Activated T-cell treated with anti-CD3 and anti-CD28 coated beads for 24 hours (primary cell): Measurements from ENCODE around the gene DOK6.
"Not testable (repeated sequence)": the region's sequence is repeated elsewhere in the genome, so short reads cannot be mapped to it uniquely, and the experiment has no call there.

Source experiments
- DNase-seq: peaks from one replicate; pipeline ENCODE4 v3.0.0-alpha.2; 2020; ENCODE audit warnings: low read depth

Gene DOK6

DNA sequence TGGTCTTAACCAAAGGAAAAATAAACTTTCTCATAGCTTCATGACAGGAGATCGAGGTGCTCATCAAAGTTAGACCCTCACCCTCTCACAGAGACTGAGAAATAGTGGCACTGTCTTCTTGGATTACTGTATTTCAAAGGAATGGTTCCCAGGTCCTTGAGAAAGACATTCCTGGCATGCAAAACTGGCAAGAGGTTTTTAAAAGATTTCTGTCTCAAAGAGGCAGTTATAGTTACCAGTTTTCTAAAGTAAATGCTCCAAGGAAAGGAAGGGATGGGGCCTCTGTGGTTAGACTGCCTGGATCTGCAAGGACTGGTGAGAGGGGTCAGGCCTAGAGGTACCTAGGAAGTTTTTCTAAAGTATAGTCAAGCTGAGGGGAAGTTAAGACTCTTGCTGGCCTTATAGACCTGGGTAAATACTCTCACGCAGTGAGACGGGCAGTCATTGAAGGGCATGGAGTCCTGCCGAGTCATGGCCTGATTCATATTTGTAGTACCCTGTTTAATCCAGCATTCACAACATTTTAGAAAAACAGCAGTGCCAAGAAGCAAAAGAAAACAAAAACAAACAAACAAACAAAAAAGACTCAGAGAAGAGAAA, 226.1 kb downstream of the DOK6 start:
- no peak for DNase-seq

DNA sequence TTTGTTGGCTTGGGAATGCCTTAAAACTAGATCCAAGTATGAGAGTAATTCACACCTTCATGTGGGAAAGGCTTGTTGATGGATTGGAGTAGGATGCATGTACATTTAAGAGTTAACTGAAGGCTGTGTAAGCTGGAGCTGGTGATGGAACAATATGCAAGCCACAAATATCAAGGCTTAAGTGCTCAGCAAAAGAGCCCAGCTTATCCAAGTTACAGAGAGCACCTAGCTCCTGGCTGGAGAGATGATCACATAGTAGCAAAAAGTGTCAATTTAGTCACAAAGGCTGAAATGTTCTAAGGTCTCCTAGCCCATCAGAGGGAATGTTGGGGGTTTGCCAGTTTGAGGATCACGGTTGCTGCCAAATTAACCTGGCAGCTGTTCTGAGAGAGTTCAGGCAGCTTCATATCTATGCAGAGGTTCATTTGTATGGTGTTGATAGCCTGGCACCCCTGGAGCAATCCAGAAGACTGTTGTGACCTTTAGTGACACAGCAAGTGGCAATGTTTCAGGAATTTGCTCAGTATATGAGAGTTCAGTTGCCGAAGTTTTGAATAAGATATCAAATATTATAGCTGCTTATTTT, 228.2 kb downstream of the DOK6 start:
- DNase-seq, result no peak

DNA sequence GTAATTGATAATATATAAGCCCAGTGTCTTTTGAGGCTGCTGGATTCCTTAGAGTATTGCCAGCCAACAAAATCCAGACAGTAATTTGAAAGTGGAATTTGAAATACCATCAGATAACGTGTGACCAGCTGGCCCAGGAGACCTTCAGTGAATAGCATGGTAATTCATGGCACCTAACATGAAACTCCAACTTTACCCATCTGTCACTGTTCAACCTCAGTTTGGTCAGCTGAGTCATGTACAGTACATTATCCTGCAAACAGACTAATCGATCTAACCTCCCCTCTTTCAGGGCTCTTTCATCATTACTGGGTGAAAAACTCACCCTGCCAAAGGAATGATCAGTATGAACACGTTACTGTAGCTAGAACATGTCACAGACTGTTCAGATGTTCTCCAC, 230.6 kb downstream of the DOK6 start:
- DNase-seq, result no peak

DNA sequence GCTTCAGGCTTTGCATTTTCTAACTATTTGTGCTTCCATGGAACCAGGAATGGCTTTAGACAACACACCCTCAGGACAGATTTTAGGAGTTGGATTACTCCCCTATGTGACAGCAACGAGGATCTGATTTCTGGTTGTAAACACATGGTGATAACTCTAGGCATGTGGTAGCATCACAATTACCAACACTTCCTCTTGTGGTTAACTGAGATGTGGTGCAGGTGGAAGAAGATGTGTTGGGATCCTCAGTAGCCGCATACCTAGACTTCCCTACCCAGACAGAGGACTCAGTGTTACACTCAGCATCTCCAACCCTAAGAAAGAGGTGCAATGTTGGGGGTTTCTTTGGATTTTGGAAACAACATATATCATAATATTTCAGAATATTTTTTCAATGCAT, 234.8 kb downstream of the DOK6 start:
- DNase-seq, result no peak

DNA sequence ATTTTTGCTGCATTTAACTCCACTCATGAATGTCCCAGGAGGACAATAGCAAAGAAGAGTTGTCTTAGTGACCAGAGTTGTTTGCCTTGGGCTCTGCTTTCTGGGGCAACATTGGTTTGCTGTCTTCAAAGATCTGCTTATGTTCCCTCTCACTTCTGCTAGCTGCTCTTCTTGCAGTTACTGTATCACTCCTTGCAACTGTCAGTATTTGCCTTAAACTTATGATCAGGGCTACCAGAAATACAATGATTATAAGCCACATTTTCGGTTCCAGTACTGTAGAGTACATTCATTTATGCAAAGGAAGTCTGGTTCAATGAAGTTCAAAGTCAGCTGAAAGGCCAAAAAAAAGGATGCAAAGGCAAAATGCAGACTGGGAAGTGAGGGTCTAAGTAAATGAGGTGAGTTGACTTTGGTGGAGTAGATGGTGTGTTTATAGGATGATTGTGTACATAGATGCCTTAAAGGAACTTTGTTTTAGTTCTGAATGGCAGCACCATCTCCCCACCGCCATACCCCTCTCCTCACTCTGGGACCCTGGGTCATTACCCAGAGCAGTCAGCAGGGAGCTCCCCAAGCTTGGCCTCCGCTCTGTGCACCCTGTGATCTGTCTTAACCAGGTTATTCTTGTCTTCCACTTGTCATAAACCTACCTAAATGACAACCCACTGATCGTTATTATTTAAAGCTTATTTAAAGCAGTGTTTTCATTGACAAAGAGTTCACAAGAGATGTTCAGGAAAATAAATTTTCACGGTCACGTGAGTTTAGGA, 236.0 kb downstream of the DOK6 start:
- DNase-seq, result no peak

DNA sequence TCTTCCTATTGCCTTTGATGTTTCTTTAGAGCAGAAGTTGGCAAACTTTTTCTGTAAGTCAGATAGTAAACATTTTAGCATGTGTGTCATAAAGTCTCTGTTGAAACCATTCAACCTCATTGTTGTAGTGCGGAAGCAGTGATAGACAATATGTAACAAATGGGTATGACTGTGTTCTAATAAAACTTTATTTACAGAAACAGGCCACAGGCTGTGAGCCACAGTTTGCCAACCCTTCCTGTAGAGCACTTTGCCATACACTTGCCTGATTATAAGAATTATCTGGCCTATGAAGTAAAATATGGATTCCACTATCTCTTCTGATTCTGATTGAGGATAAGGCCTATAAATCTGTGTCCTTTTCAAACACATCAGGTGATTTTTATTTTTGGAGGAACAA, 237.4 kb downstream of the DOK6 start:
- DNase-seq, result no peak

DNA sequence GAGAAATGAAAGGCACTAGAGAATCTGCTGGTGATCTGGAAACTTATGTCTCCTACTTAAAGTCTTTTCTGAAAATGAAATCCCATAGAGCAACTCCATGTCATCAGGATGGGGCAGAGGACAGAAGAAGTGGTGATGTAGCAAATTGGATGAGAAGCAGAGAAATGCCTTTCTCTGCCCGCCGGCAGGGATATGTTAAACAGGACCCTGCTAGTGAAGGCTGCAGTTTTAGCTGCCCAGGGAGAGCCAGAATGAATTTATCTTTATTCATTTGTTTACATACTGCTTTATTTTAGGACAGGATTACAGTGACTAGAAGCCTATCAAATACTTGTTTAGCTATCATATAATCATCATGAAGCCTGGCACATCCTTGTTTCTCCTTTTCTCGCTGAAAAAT, 247.0 kb downstream of the DOK6 start:
- DNase-seq, result no peak

DNA sequence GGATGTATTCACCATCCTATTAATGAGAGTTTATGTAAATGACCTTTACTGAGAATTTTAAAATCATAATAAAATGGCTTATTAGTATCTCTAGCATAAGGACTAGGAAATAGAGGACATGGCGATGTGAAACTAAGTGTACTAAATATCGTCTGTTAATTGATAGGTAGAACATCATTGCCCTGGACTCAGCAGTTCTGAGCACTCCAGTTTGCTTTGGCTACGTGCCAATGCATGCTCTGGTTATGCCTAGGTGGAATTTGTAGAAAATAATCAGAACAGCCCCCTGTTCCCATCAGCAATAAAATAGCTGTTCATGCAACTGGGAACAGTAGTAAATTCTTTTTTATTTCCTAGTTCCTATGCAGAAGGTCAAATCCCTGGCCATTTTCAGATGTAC, 247.8 kb downstream of the DOK6 start:
- DNase-seq, result no peak

DNA sequence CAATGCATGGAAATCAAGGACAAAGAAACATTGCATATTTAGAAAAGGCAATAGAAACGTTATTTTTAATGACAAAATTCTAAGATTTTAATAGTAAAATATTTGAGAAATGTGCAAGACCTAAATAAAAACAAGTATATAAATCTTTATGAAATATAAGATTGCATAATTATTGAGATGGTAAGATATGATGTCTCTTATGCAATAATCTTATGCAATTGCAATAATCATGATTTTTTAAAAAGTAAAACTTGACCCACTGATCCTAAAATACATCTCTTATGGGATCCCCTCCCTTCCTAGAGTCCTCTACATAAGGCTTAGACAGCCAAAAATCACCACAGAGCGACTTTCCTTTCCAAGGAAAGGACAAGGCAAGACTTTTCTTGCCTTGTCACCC, 249.0 kb downstream of the DOK6 start:
- no peak for DNase-seq

DNA sequence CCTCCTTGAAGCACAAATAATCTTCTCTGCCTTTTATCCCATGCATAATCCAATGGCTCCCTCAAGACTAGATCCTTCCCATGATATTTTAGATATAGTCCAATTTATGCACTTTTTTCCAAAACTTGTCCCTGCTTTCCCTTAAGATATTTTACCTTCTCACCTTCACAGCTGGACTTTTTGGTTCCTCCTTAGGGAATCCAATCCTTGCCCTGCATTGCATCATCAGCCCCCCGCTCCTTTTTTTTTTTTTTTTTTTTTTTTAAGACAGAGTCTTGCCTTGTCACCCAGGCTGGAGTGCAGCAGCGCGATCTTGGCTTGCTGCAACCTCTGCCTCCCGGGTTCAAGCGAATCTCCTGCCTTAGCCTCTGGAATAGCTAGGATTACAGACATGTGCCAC, 250.6 kb downstream of the DOK6 start:
- DNase-seq, result no peak

DNA sequence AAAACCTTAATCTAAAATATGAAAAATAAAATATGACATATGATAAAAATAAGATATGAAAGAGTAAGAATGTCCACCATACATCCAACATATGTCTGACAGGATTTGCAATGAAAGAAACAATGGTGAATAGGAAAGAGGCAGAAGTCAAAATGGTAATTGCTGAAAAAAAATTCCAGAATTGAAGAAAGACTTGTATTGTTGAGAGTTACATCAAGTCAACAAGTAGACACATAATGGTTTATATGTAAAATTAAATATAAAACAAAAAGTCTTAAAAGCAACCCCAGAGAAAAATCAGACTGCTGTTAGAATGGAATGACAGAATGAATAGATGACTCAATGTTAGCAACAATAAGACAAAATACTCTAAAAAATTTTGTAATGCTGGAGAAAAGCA, 255.1 kb downstream of the DOK6 start:
- DNase-seq, result no peak

DNA sequence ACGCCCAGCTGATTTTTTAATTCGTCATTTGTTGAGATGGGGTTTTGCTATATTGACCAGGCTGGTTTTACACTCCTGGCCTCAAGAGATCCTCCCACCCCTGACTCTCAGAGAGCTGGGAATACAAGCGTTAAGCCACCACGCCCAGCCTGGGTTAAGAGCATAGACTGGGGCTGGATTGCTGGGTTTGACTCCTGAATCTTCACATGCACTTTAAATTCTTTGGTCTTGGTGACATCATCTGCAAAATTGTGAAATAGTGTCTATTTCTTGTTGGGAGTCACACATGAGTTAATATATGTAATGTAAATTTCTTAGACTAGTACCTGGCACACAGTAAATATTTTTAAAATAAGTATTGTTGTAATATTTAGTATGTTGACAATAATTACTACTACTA, 257.4 kb downstream of the DOK6 start:
- DNase-seq, result no peak

DNA sequence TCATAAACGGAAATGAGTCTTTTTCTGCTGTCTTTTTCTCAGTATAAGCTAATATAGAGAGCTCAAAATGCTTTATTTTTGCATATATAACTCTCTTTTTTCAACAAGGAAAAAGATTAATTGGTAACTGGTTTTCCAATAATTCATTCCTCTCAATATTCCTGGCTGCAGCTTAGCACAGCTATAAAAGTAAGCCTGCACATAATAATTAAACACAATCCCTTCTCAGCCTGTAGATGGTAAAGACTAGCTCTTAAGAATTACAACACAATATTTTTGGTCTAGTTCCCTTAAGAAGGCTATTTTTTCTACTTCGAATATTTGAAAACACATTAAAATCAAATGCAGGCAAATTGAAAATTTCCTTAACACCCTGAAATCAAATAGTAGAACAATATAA, 258.0 kb downstream of the DOK6 start:
- DNase-seq, result no peak

DNA sequence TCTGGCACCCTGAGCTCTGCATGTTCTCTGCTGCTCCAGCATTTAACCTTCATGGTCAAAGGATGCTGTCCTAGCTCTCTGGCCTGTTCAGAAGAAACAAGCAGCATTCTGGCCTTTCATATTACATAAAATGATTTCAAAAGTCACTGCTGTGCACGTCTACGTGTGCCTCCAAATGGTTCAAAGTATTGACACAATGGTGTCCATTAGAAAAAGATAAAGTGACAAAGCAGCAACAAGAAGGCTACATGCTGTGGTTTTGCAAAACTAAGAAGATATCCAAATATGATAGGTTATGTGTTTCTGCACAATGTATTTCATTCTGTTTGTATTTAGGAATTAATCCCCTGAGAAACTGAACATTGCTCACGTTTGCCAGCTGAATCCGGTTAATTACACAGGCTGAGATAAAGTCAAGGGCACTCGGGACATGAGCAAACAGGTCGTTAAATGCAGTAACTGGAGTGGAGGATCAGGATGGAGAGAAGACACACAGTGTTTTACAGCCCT, 258.5 kb downstream of the DOK6 start:
- no peak for DNase-seq

DNA sequence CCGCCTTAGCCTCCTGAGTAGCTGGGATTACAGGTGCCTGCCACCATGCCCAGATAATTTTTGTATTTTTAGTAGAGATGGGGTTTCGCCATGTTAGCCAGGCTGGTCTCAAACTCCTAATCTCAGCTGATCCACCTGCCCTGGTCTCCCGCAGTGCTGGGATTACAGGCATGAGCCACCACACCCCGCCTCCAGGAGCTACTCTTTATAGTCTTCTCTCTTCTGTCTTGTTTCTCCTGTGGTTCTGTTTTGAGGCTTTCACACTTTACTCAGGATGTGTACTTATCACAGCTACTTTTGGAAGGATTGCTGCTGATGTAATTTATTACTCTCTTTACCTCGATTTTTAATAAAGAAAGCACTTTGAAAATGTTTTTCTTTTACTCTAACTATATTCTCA, 261.4 kb downstream of the DOK6 start:
- DNase-seq, result not testable (repeated sequence)

DNA sequence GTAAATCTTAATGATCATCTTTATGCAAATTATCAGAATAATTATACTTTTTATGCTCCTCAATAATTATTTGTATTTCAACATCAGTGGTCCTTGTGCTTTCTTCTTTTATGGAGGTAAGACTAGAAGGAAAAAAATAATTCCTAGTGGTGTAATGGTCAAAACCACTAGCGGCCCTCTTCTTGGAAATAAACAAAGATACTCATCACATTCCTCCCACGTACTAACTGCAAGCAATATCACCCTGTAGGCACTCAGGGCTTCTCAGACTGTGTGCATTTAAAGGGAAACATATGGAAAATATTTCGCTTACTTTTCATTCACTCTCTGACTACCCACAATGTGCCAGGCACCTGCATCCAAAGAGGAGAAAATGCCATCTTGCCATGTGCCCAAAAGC, 263.7 kb downstream of the DOK6 start:
- no peak for DNase-seq

DNA sequence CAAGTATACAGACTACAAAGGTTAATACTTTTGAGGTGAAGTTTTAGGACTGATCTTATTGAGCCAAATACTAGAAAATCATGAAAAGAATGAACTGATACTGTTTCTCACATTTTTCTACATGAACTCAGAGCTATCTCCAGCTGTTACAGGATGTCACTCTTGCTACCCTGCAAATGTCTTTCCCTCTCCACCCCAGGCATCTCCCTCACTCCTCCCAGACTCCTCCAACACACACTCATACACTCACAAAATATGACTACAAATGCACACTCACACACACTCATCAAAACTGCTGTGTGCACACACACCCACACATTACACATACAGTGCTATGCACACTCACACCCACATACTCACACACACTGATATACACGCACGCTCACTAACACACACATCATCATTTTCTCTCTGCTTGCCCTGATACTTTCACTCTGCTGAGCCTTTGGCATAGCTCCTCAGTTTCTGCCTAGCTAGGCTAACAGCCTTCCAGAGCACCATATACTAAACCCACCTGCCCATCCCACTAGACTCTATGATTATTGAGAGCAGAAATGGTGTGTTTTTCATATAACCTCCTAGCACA, 273.7 kb downstream of the DOK6 start:
- no peak for DNase-seq

DNA sequence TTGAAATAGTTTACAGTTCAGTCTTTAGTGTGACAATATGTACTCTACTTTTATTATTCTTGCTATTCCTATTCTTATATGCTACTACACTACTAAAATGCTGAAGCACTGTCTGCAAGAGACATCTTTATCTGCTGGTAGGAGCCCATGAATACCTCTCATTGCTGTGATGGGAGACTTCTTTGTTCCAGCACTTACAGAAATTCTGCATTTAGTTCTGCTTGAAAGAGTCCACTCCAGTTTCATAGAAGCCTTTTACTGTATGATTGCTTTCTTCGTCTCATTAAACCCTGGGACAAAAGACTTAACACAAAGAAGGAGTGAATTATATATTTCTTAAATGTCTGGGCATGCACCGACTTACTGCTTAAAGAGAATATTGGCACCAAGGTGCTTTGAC, 274.3 kb downstream of the DOK6 start:
- DNase-seq, result no peak

DNA sequence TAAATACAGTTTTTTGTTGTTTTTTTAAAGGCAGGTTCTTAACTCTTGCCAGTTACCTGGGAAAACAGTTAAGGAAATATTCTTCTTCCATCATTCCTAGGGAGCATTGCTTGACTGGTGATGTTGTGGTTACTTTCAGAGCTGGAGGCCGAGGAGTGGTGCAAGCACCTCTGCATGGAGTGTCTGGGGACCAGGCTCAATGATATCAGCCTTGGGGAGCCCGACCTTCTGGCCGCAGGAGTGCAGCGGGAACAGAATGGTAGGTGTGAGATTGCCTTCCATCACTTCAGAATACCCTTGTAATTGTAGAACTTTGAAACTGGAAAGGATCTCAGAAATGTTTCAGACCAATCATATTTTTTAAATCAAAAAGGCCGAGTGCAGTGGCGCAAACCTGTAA, 276.9 kb downstream of the DOK6 start:
- no peak for DNase-seq

DNA sequence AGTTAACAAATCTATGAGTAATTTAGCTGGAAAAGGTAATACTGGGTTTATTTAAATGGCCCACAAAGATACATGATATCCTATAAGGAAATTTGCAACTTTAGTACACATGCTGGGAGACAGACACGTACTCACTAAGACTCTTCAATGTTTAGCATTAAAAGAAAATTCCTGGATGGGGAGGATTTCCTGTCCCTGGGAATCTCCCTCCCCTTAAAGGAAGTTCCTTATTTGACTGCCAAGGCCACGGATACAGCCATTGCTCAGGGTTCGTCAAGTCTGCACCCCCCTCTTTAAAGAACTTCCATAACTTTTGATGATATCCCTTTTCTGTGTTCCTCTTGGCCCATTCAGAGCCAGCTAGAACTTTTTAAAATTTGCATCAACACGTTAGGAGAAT, 279.4 kb downstream of the DOK6 start:
- no peak for DNase-seq

DNA sequence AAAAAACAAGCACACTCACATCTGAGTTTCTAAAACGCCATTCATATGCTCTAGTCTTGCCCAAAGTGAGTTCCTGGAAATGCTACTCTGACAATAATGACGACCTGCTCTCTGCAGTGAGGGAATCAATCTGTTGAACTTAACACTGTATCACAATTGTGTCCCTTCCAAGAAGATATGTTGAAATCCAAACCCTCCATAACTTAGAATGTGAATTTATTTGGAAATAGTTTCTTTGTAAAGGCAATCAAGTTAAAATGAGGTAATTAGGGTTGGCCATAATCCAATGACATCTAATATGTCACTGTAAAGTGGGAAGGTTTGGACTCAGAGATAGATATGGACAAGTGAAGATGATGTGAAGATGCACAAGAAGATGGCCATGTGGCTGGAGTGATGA, 282.5 kb downstream of the DOK6 start:
- no peak for DNase-seq

DNA sequence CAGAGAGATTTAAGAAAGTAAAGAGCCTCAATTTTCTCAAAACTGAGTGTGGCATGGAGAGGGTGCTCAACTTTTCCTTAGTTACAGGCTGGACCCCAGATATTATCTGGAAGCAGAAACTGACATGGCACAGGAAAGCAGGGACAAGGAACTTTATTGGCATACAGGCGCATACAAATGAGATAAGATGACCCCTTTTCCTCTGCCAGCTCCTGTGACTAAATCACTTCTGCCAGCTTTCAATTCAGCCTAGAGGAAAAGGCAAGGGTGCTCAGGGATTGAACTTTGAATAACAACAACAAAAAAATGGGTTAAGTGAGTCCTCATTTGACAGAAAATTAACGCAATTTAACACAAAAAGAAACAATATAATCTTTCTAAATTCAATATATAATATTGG, 284.1 kb downstream of the DOK6 start:
- no peak for DNase-seq

DNA sequence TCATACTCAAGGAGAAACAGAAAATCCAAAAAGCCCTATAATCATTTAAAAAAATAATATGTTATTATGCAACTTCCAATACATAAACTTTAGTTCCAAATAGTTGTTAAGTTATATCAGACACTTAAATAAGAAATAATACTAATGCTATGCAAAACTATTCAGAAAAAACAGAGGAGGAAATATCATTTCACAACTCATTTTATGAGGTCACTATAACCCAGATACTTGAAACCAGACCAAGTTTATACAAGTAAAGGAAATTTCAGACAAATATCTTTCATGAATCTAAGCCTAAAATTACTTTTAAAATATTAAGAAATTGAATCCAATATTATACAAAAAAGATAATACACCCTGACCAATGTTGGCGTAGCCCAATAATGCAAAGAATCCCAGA, 286.2 kb downstream of the DOK6 start:
- DNase-seq, result no peak
